NCI-H526 treated with DMSO at 0.1 percent for 48 hours (cell line): ENCODE data around the gene GCDH.

Source experiments
- DNase-seq: peaks from one replicate; lab custom pipeline; 2025; lab: John Stamatoyannopoulos, UW

The GCDH gene

GRCh38 chr19:12940897-12941296 lies 49.9 kb downstream of the GCDH start:
- no peak for DNase-seq

GRCh38 chr19:12943437-12944044 lies 52.6 kb downstream of the GCDH start:
- no peak for DNase-seq

- no peak for DNase-seq
These were observed 53.2 kb downstream of the GCDH start for GRCh38 chr19:12944104-12944674.

DNA sequence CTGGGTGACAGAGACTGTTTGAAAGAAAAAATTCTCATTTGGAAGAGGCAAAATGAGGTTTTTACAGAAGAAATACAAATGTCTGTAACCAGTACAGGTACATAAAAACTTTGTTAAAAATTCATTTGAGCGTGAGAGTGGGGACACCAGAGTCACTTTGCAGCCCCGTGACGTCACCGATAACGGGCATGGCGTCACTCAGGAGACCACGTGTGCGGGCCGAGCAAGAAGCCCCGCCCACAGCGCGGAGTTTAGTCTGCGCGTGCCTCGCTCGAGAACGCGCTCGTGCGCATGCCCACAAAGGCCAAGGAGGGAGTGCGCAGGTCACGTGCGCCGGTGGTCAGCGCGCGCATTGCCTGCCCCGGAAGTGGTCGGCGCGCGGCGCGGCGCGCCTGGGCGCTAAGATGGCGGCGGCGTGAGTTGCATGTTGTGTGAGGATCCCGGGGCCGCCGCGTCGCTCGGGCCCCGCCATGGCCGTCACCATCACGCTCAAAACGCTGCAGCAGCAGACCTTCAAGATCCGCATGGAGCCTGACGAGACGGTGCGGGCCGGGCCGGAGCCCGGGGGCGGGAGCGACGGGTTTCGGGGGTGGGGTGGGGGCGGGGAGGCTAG lies 54.6 kb downstream of the GCDH start, which contains the start of gene RAD23A:
Gene RAD23A (plus strand): TSS at position 384 of the 613 bp plus-strand sequence. CDS start 87 bp downstream, at position 471.
- peak; percentile 74 for DNase-seq

DNA sequence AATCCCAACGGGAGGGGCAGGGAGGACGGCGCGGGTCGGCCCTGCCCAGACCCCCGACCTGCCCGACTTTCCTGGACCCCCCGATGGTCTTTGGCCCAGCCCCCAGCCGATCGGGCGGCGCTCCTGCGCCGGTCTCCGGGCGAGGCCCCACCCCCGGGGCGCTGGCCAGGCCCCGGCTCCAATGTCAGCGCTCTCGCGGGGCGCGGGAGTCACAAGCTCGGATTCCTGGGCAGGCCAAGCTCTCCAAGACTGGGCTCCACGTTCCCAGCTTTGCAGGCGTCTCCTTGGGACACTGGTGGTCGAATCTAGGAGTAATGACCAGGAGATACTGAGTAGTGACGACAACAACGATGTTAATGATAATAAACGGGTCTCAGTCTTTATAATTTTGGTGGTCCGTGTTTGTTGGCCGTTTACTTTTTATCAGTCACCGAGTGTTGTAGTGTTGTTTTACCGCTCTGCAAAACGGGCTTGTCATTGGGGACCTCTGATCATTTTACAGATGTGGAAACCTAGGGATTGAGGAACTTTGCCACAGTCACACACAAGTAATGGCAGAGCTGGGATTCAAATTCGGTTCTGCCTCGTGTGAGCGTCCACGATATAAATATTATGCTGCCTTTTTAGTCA lies 55.2 kb downstream of the GCDH start:
- no peak for DNase-seq

DNA sequence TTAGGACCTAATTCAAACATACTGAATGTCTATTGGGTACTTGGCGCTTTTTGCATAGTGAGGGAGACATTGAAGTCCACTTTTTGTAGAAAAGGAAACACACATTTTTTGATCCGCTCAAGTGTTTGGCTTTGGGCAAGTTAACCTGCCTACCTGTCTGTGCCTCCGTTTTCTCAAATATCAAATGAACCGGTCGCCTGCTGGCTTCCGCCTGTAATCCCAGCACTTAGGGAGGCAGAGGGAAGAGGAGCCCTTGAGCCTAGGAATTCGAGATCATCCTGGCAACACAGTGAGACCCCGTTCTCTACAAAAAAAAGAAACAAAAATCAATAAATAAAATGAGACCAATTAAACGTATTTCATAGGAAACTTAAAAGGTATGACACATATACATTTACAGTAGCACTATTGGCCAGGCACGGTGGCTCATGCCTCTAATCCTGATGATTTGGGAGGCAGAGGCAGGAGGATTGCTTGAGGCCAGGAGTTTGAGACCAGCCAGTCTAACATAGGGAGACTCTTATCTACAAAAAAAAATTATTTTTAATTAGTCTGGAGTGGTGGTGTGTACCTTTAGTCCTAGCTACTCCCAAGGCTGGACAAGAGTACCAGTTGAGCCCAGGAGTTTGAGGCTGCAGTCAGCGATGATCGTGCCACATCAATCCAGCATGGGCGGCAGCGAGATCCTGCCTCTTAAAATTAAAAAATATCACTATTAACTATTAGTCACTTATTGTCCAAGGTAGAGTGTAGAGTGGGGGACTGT lies 56.0 kb downstream of the GCDH start:
- no peak for DNase-seq

- DNase-seq = no peak
These were observed 57.0 kb downstream of the GCDH start for GRCh38 chr19:12947702-12948611.

- no peak for DNase-seq
These were observed 57.8 kb downstream of the GCDH start for GRCh38 chr19:12948612-12949362.
